ENCODE data around the gene TGFBR1.
A peak's percentile ranks its signal among the peaks of the same experiment; 100 is the strongest.

The TGFBR1 gene

GRCh38 chr9:99108131-99108530 is 3.2 kb downstream of the TGFBR1 start:
- no peak for DNase-seq

- DNase-seq: no peak
Observed at GRCh38 chr9:99109522-99109921, 4.6 kb downstream of the TGFBR1 start.

GRCh38 chr9:99112750-99113413 is 8.0 kb downstream of the TGFBR1 start:
- DNase-seq: no peak

- DNase-seq: no peak
Observed at GRCh38 chr9:99113414-99114048, 8.6 kb downstream of the TGFBR1 start.

GRCh38 chr9:99114049-99114440 is 9.1 kb downstream of the TGFBR1 start:
- no peak for DNase-seq

GRCh38 chr9:99114846-99115500 is 10.1 kb downstream of the TGFBR1 start:
- DNase-seq: no peak

GRCh38 chr9:99116003-99116411 is 11.1 kb downstream of the TGFBR1 start:
- no peak for DNase-seq

- no peak for DNase-seq
Observed at GRCh38 chr9:99118782-99119466, 14.0 kb downstream of the TGFBR1 start.

- DNase-seq: no peak
Observed at GRCh38 chr9:99119976-99120655, 15.2 kb downstream of the TGFBR1 start.

GRCh38 chr9:99121604-99122003 is 16.7 kb downstream of the TGFBR1 start:
- DNase-seq: no peak

- DNase-seq: no peak
Observed at GRCh38 chr9:99124534-99125255, 19.8 kb downstream of the TGFBR1 start.

GRCh38 chr9:99125446-99125845 is 20.5 kb downstream of the TGFBR1 start:
- no peak for DNase-seq

- DNase-seq: no peak
Observed at GRCh38 chr9:99126312-99126711, 21.4 kb downstream of the TGFBR1 start.

GRCh38 chr9:99127356-99128132 is 22.6 kb downstream of the TGFBR1 start:
- DNase-seq: no peak

- DNase-seq: no peak
Observed at GRCh38 chr9:99128133-99128406, 23.2 kb downstream of the TGFBR1 start.

GRCh38 chr9:99129091-99129490 is 24.2 kb downstream of the TGFBR1 start:
- no peak for DNase-seq

- DNase-seq: no peak
Observed at GRCh38 chr9:99130069-99130468, 25.2 kb downstream of the TGFBR1 start.

- DNase-seq: no peak
Observed at GRCh38 chr9:99133145-99133544, 28.2 kb downstream of the TGFBR1 start.

- DNase-seq: peak; percentile 40
Observed at GRCh38 chr9:99134893-99135341, 30.0 kb downstream of the TGFBR1 start.

- DNase-seq: no peak
Observed at GRCh38 chr9:99135456-99135855, 30.5 kb downstream of the TGFBR1 start.

GRCh38 chr9:99137225-99137624 is 32.3 kb downstream of the TGFBR1 start:
- DNase-seq: no peak

GRCh38 chr9:99137891-99138290 is 33.0 kb downstream of the TGFBR1 start:
- no peak for DNase-seq

Data from kidney glomerular epithelial cell (primary cell).